ENCODE measurements around the gene RTF1. TPM values are rescaled to one million over a fixed set of nuclear protein-coding genes. Genes with fewer than 3 reads are reported as not detected.

RTF1 gene
- polyA plus RNA-seq, 3 donors, result 11.2 to 19.1 (median 15.0) TPM

- intact Hi-C loops (cut with micrococcal nuclease), result no loop called here
- peak within 1 kb of the TSS; percentile 86 to 92 for H3K4me3 Mint-ChIP-seq
- Histone ChIP-seq H3K9me3 (replicated peaks in 1 of 2; ENCODE audit: control insufficient read depth in 1 of 2, insufficient read depth in 1 of 2, low read length in 2 of 2) (no peaks in the 10 kb centered on the region), H3K4me3 (replicated peaks in 1 of 3; ENCODE audit: low read depth in 2 of 3, low read length in 3 of 3) (peak within 1 kb of the TSS; percentile 47 to 90 (median 53)), H3K4me2 (replicated peaks; ENCODE audit: extremely low read depth, low read length, poor library complexity, severe bottlenecking) (peak within 1 kb of the TSS; percentile 98), H2AFZ (ENCODE audit: insufficient read depth, low read depth, low read length, poor library complexity, severe bottlenecking) (peak within 1 kb of the TSS; percentile 92), H3K27ac (ENCODE audit: low read depth in 1 of 2, low read length in 2 of 2) (no peak within 1 kb of the TSS), H3K36me3 (replicated peaks in 1 of 2; ENCODE audit: control insufficient read depth in 1 of 2, insufficient read depth in 2 of 2, low read length in 2 of 2) (no peaks in the 10 kb centered on the region), H3K4me1 (ENCODE audit: control insufficient read depth in 1 of 2, insufficient read depth in 2 of 2, low read length in 2 of 2) (peaks cover 31 to 34% of the 10 kb centered on the region in 2 donors), H4K20me1 (ENCODE audit: insufficient read depth, low read length) (no peaks in the 10 kb centered on the region), H3K27me3 (ENCODE audit: control insufficient read depth in 2 of 2, insufficient read depth in 2 of 2, low read length in 2 of 2) (peaks cover 46 to 76% of the 10 kb centered on the region in 2 donors), H3K79me2 (ENCODE audit: insufficient read depth, low read length) (no peaks in the 10 kb centered on the region), H3K9ac (ENCODE audit: insufficient read depth, low read length, poor library complexity, severe bottlenecking) (peak within 1 kb of the TSS; percentile 64)
- H3K9me3 Mint-ChIP-seq, result peaks cover 0 to 22% (median 4%) of the 10 kb centered on the region in 7 donors
- WGBS (ENCODE audit: insufficient coverage), result under 1% methylated on average over 57 of the region's 60 CpGs
- H3K27ac Mint-ChIP-seq, result no peak within 1 kb of the TSS
- peaks cover 20% of the 10 kb centered on the region for H3K4me1 Mint-ChIP-seq
- peaks cover 4 to 7% of the 10 kb centered on the region in 2 donors for H3K36me3 Mint-ChIP-seq
- peaks cover 53 to 81% (median 74%) of the 10 kb centered on the region in 3 donors for H3K27me3 Mint-ChIP-seq (ENCODE audit: low read depth in 3 of 3)
- no peak for TF ChIP-seq CTCF (IDR thresholded peaks at IDR 0.05)
- peak in 2 of 3 donors; percentile 32 to 57 for DNase-seq
These were observed 76.5 kb downstream of the RTF1 start, which contains the start of gene ITPKA for GRCh38 chr15:41493205-41493901. ITPKA (plus strand) TSS chr15:41493874; CDS start chr15:41493928, 54 bp downstream.

- Histone ChIP-seq H3K9me3 (replicated peaks in 1 of 2; ENCODE audit: control insufficient read depth in 1 of 2, insufficient read depth in 1 of 2, low read length in 2 of 2) (no peaks in the 10 kb centered on the region), H3K79me2 (ENCODE audit: insufficient read depth, low read length) (no peaks in the 10 kb centered on the region), H3K4me3 (replicated peaks in 1 of 3; ENCODE audit: low read depth in 2 of 3, low read length in 3 of 3) (peak overlapping the region; percentile 31 to 90 (median 53)), H3K9ac (ENCODE audit: insufficient read depth, low read length, poor library complexity, severe bottlenecking) (peak overlapping the region; percentile 49), H3K27ac (ENCODE audit: low read depth in 1 of 2, low read length in 2 of 2) (no peak overlapping the region), H4K20me1 (ENCODE audit: insufficient read depth, low read length) (no peaks in the 10 kb centered on the region), H3K27me3 (ENCODE audit: control insufficient read depth in 2 of 2, insufficient read depth in 2 of 2, low read length in 2 of 2) (peaks cover 50 to 81% of the 10 kb centered on the region in 2 donors), H3K4me1 (ENCODE audit: control insufficient read depth in 1 of 2, insufficient read depth in 2 of 2, low read length in 2 of 2) (peaks cover 31 to 34% of the 10 kb centered on the region in 2 donors), H3K4me2 (replicated peaks; ENCODE audit: extremely low read depth, low read length, poor library complexity, severe bottlenecking) (peak overlapping the region; percentile 98), H2AFZ (ENCODE audit: insufficient read depth, low read depth, low read length, poor library complexity, severe bottlenecking) (peak overlapping the region; percentile 72), H3K36me3 (replicated peaks in 1 of 2; ENCODE audit: control insufficient read depth in 1 of 2, insufficient read depth in 2 of 2, low read length in 2 of 2) (no peaks in the 10 kb centered on the region)
- intact Hi-C loops (cut with micrococcal nuclease), result no loop called here
- Mint-ChIP-seq H3K27me3 (ENCODE audit: low read depth in 3 of 3) (peaks cover 58 to 86% (median 79%) of the 10 kb centered on the region in 3 donors), H3K4me1 (peaks cover 20% of the 10 kb centered on the region), H3K27ac (no peak overlapping the region), H3K9me3 (peaks cover 0 to 23% (median 4%) of the 10 kb centered on the region in 7 donors), H3K4me3 (peak overlapping the region; percentile 76 to 86), H3K36me3 (peaks cover 4 to 7% of the 10 kb centered on the region in 2 donors)
- TF ChIP-seq CTCF (IDR thresholded peaks at IDR 0.05), result no peak
- no peak for DNase-seq
- under 1% methylated on average over 41 of the region's 41 CpGs for WGBS (ENCODE audit: insufficient coverage)
These were observed 77.0 kb downstream of the RTF1 start for GRCh38 chr15:41493902-41494189.

All from CD14-positive monocyte (primary cell).